HG02763 (cell line): ENCODE measurements around the gene CYP26B1.

Source experiments
- ATAC-seq: cut with Tn5 transposase; IDR thresholded peaks from one replicate; pipeline ENCODE4 v1.9.1; 2021; ENCODE audit warnings: mild to moderate bottlenecking, moderate library complexity; ENCODE audit not compliant: unreplicated experiment

CYP26B1 gene

DNA sequence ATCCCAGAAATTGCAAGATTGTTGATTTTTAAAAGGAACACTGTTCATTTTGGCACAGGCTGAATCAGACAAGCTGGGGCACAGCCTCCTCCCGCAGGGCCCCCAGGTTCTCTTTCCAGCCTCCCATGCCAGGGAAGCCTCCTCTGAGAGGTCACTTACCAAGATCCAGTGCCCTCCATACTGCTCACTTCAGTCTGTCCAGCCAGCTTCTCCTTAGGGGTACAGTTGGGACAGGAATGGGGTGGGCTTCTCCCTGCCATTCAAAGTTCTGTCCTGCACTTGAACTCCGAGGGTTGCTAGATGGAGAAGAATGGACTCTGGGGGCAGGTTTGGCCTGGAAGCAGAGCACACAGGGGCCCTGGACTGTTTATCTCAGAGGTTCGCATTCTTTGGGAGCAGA lies 7.5 kb upstream of the CYP26B1 start:
- no peak for ATAC-seq

GRCh38 chr2:72154386-72154975 lies 6.8 kb upstream of the CYP26B1 start:
- ATAC-seq = no peak

DNA sequence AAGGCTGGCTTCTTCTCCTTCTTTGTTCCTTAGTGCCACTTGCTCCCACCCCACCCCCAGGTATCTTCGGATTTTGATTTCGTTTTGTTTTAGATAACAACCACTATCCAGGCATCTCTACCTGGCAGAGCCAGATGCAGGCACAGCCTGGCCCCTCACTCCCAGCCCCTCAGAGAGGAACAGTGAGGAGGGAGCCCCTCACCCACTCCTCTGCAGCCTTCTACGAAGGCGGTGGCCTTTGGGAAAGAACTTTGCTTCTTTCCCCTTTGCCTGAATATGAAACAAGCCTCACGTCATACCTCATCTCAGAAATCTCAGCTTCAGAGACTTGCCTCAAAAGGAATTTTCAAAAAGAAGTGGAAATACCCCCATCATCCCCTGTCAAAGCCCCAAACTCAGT lies 6.3 kb upstream of the CYP26B1 start:
- ATAC-seq = no peak

GRCh38 chr2:72153026-72153791 lies 5.5 kb upstream of the CYP26B1 start:
- ATAC-seq = no peak

DNA sequence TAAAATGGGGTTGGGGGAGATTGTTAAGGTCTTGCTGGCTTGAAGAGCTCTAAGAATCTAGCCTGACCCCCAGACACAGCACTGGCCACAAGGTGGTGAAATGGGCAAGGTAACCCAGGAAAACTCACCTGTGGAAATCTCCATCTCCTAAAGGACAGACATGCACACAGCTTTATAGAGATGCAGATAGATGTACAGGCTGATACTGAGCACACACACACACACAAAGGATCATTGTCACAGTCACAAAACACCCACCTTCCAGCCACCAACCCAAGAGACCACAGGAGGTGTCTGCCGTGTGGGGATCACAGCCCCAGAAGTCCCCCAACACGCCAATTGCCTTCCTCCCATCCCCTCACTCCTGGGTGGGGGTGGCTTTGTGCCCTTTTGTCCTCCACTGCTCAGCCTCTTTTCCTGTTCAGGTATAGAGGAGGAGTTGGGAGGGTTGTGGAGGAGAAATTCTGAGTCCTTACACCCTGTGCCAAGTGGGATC lies 3.2 kb upstream of the CYP26B1 start:
- peak; percentile 6 for ATAC-seq

DNA sequence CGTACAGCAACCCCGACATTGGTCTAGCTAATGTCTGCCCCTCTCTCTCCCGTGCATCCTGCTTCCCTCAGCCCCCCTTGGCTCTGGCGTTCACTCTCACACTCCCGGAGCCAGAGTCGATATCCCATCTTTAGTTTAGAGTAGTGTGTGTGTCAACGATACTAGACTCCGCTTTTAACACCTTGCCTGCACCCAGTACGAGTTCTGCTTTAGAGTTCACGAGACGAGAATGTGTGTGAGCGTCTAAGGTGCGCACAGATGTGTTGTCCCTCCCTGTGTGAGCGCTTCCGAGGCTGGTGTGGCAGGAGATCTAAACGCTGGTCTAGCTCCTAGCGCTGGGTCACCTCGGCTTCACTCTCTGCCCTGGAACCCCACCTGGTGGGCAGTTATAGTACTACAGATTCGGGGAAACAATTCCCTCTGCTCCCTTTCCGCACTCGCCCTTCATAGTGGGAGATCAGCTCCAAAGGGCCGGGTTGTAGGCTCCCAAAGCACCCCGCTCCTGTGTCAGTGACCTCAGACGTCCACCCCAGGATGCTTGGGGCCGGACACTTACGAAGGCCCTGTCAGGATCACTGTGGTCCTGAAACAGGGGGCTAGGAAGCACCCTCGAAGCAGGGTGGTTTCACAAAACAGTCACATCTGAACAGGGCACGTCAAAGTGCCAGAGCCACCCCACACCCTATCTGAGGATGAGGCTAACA lies 2.6 kb upstream of the CYP26B1 start:
- peak; percentile 84 for ATAC-seq

GRCh38 chr2:72149556-72150156 lies 2.0 kb upstream of the CYP26B1 start:
- ATAC-seq = no peak

DNA sequence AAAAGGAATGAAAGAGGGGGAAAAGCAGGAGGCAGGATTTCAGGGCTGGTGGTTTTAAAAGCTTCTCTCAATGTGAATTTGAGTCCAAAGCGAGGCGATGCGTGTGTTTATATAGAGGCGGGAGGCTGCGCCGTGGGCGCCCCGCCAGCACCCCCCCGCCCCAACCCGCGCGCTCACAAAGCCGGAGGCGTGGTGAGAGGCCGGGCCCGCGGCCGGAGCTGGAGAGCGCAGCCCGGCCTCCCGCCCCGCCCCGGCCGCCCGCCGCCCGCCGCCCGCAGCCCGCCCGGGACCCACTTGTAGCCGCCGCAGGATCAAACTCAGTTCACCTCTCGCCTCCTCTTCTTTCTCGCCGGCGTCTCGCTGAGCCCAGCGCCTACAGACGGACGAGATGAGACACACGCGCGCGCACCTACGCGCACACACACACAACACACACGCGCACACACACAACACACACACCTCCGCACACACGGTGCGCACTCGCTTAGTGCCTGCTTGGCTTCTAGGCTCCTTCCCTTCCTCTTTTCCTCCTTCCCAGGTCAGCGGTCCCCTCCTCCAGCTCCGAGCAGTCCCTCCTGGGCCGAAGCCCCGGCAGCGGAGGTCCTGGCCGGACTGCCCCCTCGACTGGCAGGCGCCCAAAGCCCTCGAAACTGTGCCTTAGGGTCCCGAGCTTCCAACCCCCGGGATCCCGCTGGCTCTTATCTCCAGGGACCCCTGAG lies 1.3 kb upstream of the CYP26B1 start:
- ATAC-seq = no peak

DNA sequence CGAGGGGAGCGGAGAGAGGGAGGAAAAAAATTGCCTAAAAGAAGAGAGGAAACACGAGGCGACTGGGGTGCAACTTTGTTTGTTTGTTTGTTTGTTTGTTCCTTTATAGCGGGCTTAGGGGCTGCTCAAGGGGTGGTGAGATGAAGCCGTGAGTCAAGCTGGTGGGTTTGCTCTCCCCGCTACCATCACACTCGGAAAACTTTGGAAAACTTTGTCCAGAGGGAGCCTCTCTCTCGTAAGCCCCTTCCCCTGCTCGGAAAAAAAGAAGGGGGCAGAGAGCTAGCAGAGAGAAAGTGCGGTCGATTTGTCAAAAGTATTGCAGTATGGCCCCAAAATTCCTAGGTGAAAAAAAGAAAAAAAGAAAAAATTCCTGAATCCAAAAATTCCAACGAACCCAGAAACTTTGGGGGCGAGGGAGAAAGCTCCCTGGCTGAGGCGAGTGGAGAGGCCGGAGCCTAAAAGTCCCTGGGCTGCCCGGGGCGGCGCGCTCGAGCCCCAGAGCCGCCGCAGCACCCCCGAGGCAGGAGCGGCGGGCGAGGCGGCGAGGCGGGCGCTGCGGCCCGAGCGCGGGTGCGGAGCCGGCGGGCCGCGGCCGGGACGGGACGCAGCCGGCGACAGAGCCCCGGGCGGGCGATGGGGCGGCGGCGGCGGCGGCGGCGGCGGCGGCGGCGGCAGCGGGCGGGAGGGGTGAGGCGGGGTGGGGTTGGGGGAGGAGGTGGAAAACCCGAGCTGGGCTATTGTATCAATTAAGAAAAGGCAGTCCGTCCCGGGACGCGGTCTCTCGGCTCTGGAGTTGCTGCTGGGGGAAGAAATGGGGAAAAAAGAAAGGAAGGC lies 558 bp upstream of the CYP26B1 start:
- ATAC-seq = no peak

DNA sequence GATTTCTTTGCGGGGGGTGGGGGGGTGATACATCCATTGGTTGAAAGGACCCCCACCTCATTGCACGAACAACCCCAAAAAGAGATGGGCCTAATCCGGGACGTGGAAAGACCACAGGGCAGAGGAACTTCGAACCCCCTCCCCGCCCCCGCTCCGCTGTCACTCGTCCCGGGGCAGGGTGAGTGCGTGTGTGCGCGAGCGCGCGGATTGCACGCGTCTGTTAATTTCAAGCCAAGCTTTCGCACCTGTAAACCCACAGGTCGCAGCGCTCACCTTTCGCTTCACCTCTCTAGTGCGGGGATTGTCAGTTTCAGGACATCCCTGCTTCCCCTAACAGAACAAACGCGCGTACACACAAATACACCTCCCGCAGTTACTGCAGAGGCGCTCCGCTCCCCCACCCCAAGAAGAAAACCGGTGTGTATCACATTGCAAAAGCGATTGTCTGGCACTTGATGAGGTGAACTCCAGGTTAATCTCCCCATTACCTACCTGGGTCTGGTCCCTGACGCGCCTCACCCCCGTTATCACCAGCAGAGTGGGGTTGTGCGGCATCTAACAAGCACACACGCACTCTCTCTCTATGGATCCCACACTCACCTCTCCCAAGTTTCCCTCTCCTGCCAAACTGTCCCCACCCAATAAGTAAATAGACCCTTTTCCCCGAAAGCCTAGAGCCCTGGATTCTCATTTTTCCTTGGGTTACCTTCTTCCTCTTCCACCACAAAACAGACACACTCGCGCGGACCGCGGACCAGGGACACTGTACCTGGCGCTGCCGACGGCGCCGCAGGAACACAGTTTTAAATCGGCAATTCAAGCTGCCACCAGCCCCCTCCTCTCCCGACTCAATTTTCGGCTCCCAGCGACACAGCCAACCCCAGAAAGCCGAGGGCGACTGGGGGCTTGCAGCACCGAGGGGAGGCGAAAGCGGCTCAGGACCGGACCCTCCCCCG lies 1.0 kb downstream of the CYP26B1 start:
- ATAC-seq = no peak

- ATAC-seq = no peak
These were observed 1.9 kb downstream of the CYP26B1 start for GRCh38 chr2:72145658-72146329.

- ATAC-seq = no peak
These were observed 2.4 kb downstream of the CYP26B1 start for GRCh38 chr2:72145289-72145657.

DNA sequence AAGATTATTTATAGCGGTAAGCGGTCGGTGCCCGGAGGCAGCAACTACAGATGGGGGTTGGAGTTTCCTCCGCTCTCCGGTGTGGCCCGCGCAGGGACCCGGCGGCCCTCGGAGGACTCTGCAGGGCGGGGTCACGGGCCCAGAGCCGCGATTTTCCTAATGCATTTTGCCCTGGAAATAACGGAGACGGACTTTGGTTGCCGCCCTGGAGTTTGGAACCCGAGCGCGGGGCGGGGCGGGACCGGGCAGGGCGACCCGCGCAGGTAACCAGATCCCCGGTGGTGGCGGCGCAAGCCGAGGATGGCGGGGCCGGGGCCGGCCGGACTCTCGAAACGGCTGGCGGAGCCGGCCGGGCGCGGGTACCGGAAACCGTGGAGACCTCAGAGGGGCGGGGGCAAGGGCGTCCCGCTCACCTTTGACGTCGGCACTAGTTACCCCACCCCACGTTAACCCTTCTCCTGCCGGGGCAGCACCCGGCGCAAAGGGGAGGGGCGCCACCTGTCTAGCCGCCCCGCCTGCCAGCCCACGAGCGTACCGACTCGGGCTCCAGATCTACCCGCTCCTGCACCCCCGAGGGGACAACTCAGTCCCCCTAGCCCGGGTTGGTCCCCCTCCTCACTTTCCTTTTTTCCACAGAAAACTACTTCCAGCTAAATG lies 2.9 kb downstream of the CYP26B1 start:
- ATAC-seq = no peak

DNA sequence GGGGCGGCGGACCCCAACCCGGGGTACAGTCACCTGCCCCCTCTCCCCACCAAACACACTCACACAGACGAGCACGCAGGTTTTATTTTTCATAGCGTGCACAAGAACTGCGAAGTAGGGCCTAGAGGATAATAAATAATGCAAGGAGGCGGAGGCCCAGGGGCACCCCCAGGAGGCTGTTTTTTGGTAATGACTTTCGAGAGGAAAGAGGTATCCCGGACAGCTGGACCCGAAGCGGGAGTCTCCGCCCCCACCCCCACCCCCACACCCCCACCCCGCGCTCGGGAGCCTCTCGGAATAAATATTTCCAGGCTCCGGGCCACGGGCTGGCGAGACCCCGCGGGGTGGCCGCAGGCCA lies 3.4 kb downstream of the CYP26B1 start:
- ATAC-seq = no peak

- ATAC-seq = no peak
These were observed 4.0 kb downstream of the CYP26B1 start for GRCh38 chr2:72143441-72144273.

GRCh38 chr2:72142570-72143440 lies 4.9 kb downstream of the CYP26B1 start:
- no peak for ATAC-seq
